ENCODE measurements around the gene C1orf53.

Gene C1orf53

GRCh38 chr1:197913495-197914276 is 11.3 kb downstream of the C1orf53 start:
- no peaks in the 10 kb centered on the region for H3K79me2 ChIP-seq (ENCODE audit: insufficient read depth, low read length)
- H2AFZ ChIP-seq (ENCODE audit: low read depth, low read length, severe bottlenecking), result no peak overlapping the region
- H3K4me2 ChIP-seq (ENCODE audit: low read depth, low read length, poor library complexity, severe bottlenecking), result no peak overlapping the region
- H3K4me3 ChIP-seq (ENCODE audit: insufficient read depth, low read length, poor library complexity, severe bottlenecking), result no peak overlapping the region
- TF ChIP-seq, protein P1, sequence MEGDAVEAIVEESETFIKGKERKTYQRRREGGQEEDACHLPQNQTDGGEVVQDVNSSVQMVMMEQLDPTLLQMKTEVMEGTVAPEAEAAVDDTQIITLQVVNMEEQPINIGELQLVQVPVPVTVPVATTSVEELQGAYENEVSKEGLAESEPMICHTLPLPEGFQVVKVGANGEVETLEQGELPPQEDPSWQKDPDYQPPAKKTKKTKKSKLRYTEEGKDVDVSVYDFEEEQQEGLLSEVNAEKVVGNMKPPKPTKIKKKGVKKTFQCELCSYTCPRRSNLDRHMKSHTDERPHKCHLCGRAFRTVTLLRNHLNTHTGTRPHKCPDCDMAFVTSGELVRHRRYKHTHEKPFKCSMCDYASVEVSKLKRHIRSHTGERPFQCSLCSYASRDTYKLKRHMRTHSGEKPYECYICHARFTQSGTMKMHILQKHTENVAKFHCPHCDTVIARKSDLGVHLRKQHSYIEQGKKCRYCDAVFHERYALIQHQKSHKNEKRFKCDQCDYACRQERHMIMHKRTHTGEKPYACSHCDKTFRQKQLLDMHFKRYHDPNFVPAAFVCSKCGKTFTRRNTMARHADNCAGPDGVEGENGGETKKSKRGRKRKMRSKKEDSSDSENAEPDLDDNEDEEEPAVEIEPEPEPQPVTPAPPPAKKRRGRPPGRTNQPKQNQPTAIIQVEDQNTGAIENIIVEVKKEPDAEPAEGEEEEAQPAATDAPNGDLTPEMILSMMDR (IDR thresholded peaks at IDR 0.05; ENCODE audit: insufficient read depth, low read length, poor library complexity, severe bottlenecking), result no peak
- no peak for TF ChIP-seq EZH2phosphoT487 (conservative IDR thresholded peaks at IDR 0.05; ENCODE audit: low read length)
- H3K27ac ChIP-seq (ENCODE audit: low read depth, low read length), result no peak overlapping the region
- H3K9ac ChIP-seq (ENCODE audit: low read length), result no peak overlapping the region
- H3K36me3 ChIP-seq (ENCODE audit: low read length), result no peaks in the 10 kb centered on the region
- no peaks in the 10 kb centered on the region for H4K20me1 ChIP-seq (ENCODE audit: low read depth, low read length)
- no peaks in the 10 kb centered on the region for H3K9me2 ChIP-seq (replicated peaks; ENCODE audit: insufficient read depth, low read length)
- no peaks in the 10 kb centered on the region for H3F3A ChIP-seq (ENCODE audit: insufficient read depth)
- H3K27me3 ChIP-seq (ENCODE audit: low read length), result no peaks in the 10 kb centered on the region
- H3K9me3 ChIP-seq (ENCODE audit: insufficient read depth, low read length), result no peaks in the 10 kb centered on the region

DNA sequence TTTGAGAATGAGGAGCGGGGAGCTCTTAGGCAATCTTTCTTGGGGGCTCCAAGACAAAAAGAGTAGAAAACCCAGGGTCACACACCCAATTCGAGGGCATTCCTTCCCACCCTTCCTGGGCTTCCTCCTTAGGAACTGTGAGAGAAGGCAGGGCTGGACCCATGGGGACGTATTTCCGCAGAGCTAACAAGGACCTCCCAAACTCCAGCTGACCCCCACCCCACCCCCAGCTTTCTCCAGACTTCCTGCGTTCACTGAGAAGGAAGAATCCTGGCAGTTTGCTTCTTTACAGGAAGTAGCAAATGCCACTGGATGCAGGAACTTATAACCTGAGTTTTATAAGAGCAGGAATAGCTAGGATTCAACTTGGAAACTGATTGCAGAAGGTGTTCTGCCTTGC is 12.1 kb downstream of the C1orf53 start:
- H3K9ac ChIP-seq (ENCODE audit: low read length), result no peak overlapping the region
- H3K4me3 ChIP-seq (ENCODE audit: insufficient read depth, low read length, poor library complexity, severe bottlenecking), result no peak overlapping the region
- no peaks in the 10 kb centered on the region for H4K20me1 ChIP-seq (ENCODE audit: low read depth, low read length)
- H3F3A ChIP-seq (ENCODE audit: insufficient read depth), result no peaks in the 10 kb centered on the region
- no peaks in the 10 kb centered on the region for H3K79me2 ChIP-seq (ENCODE audit: insufficient read depth, low read length)
- H3K27ac ChIP-seq (ENCODE audit: low read depth, low read length), result no peak overlapping the region
- TF ChIP-seq, protein P1 (IDR thresholded peaks at IDR 0.05; ENCODE audit: insufficient read depth, low read length, poor library complexity, severe bottlenecking), result no peak
- H3K9me2 ChIP-seq (replicated peaks; ENCODE audit: insufficient read depth, low read length), result no peaks in the 10 kb centered on the region
- H3K36me3 ChIP-seq (ENCODE audit: low read length), result no peaks in the 10 kb centered on the region
- H2AFZ ChIP-seq (ENCODE audit: low read depth, low read length, severe bottlenecking), result no peak overlapping the region
- H3K4me2 ChIP-seq (ENCODE audit: low read depth, low read length, poor library complexity, severe bottlenecking), result no peak overlapping the region
- no peaks in the 10 kb centered on the region for H3K9me3 ChIP-seq (ENCODE audit: insufficient read depth, low read length)
- no peaks in the 10 kb centered on the region for H3K27me3 ChIP-seq (ENCODE audit: low read length)

GRCh38 chr1:197915260-197915861 is 12.9 kb downstream of the C1orf53 start:
- H3F3A ChIP-seq (ENCODE audit: insufficient read depth), result no peaks in the 10 kb centered on the region
- H3K4me2 ChIP-seq (ENCODE audit: low read depth, low read length, poor library complexity, severe bottlenecking), result peak overlapping the region; percentile 29
- no peaks in the 10 kb centered on the region for H3K9me2 ChIP-seq (replicated peaks; ENCODE audit: insufficient read depth, low read length)
- no peaks in the 10 kb centered on the region for H4K20me1 ChIP-seq (ENCODE audit: low read depth, low read length)
- H3K27me3 ChIP-seq (ENCODE audit: low read length), result no peaks in the 10 kb centered on the region
- H3K9ac ChIP-seq (ENCODE audit: low read length), result no peak overlapping the region
- no peak overlapping the region for H3K4me3 ChIP-seq (ENCODE audit: insufficient read depth, low read length, poor library complexity, severe bottlenecking)
- H3K9me3 ChIP-seq (ENCODE audit: insufficient read depth, low read length), result no peaks in the 10 kb centered on the region
- no peak overlapping the region for H3K27ac ChIP-seq (ENCODE audit: low read depth, low read length)
- H2AFZ ChIP-seq (ENCODE audit: low read depth, low read length, severe bottlenecking), result peak overlapping the region; percentile 47
- H3K36me3 ChIP-seq (ENCODE audit: low read length), result no peaks in the 10 kb centered on the region
- no peak for TF ChIP-seq EZH2phosphoT487 (conservative IDR thresholded peaks at IDR 0.05; ENCODE audit: low read length)
- TF ChIP-seq, protein P1 (IDR thresholded peaks at IDR 0.05; ENCODE audit: insufficient read depth, low read length, poor library complexity, severe bottlenecking), result no peak
- H3K79me2 ChIP-seq (ENCODE audit: insufficient read depth, low read length), result no peaks in the 10 kb centered on the region

Data from SU-DHL-6 (cell line).